Lung (tissue), 12 donors: ENCODE data around the gene CCNI. TPM values are rescaled to one million over a fixed set of nuclear protein-coding genes. Genes with fewer than 3 reads are reported as not detected.

ENCODE experiments used
- ATAC-seq: fragments of 200-7000 bp; cut with Tn5 transposase; one replicate; pipeline ENCODE4 v1.9.1; 2020; ENCODE audit warnings: moderate number of reproducible peaks; ENCODE audit not compliant: insufficient read depth, low FRiP score
- DNase-seq, 3 donors: peaks; one replicate each; pipeline ENCODE4 v3.0.0-alpha.2; 2013 to 2017
- H3K27ac ChIP-seq, 2 donors: one replicate each; pipeline ENCODE4 v1.5.1; 2013; ENCODE audit warnings: mild to moderate bottlenecking in 2 of 2, moderate library complexity in 2 of 2, control low read depth in 1 of 2, inconsistent platforms in 1 of 2, low read depth in 1 of 2, low read length in 1 of 2
- H3K27me3 ChIP-seq, 3 donors: one replicate each; pipeline ENCODE4 v1.5.1; 2013; ENCODE audit warnings: low read length in 2 of 3; ENCODE audit not compliant: control insufficient read depth in 3 of 3, insufficient read depth in 3 of 3
- H3K36me3 ChIP-seq, 4 donors: one replicate each; pipeline ENCODE4 v1.5.1; 2013; ENCODE audit warnings: low read length in 4 of 4, mild to moderate bottlenecking in 1 of 4, moderate library complexity in 1 of 4; ENCODE audit not compliant: control insufficient read depth in 4 of 4, insufficient read depth in 4 of 4
- H3K4me1 ChIP-seq, 5 donors: one replicate each; pipeline ENCODE4 v1.5.1; 2013; ENCODE audit warnings: low read length in 5 of 5, mild to moderate bottlenecking in 2 of 5, moderate library complexity in 1 of 5; ENCODE audit not compliant: control insufficient read depth in 5 of 5, insufficient read depth in 5 of 5
- H3K4me3 ChIP-seq: one replicate; pipeline ENCODE4 v1.5.1; 2013; ENCODE audit warnings: mild to moderate bottlenecking, control low read depth, moderate library complexity
- H3K9ac ChIP-seq, 2 donors: one replicate each; pipeline ENCODE4 v1.5.1; 2013; ENCODE audit warnings: low read length in 2 of 2, control low read depth in 1 of 2; ENCODE audit not compliant: insufficient read depth in 1 of 2
- H3K9me3 ChIP-seq, 4 donors: one replicate each; pipeline ENCODE4 v1.5.1; 2013; ENCODE audit warnings: low read length in 3 of 4, mild to moderate bottlenecking in 1 of 4, moderate library complexity in 1 of 4; ENCODE audit not compliant: control insufficient read depth in 4 of 4, insufficient read depth in 3 of 4
- CTCF ChIP-seq: IDR thresholded peaks from 2 replicates; pipeline ENCODE4 v1.5.1; 2012; ENCODE audit warnings: mild to moderate bottlenecking; ENCODE audit errors: control extremely low read depth, extremely low read depth
- WGBS, 2 donors: extraction: QIAGEN DNeasy Blood & Tissue Kit; methylation state at CpG; one replicate each; pipeline ENCODE4 v1.1.7; 2013; 5-methylcytosine and 5-hydroxymethylcytosine counted together
- polyA plus RNA-seq, 2 donors: library from polyadenylated mRNA; stranded (reverse); fragments of 200-250 nt; gene quantifications; one replicate each; pipeline ENCODE4 v1.2.1, GENCODE V29; 2013
- total RNA-seq, 2 donors: library from RNA; depleted of rRNA in 1 of 2; stranded (reverse); fragments of >200 nt in 1 of 2; gene quantifications; one replicate each; pipeline ENCODE4 v1.2.1, GENCODE V29; 2014 to 2021
- donor health status: control.
- donor health status: control.
- donor health status: Bipolar disorder and iron deficiency.
- donor health status: healthy.
- donor health status: DM: yes; HTN: yes; CAD: no.

CCNI gene
- total and polyA plus RNA-seq, 4 donors, result 62.8 to 313 (median 150) TPM

GRCh38 chr4:77012726-77013125 lies 63.1 kb downstream of the CCNI start:
- 70 to 83% methylated on average over 5 of the region's 5 CpGs for WGBS, 2 donors

GRCh38 chr4:77010841-77011354 lies 64.9 kb downstream of the CCNI start:
- H3K4me1 ChIP-seq, result peaks cover 14 to 40% (median 22%) of the 10 kb centered on the region in 5 donors
- no peak for ATAC-seq
- H3K9ac ChIP-seq, result no peak overlapping the region

More at GRCh38 chr4:77012726-77013125, 63.1 kb downstream of the CCNI start:
- no peak overlapping the region for H3K4me3 ChIP-seq
- TF ChIP-seq CTCF, result no peak
- peaks cover 8 to 23% (median 15%) of the 10 kb centered on the region in 5 donors for H3K4me1 ChIP-seq
- no peaks in the 10 kb centered on the region for H3K9me3 ChIP-seq
- DNase-seq (peak; percentile 39 to 74 (median 48)), ATAC-seq (no peak)
- H3K36me3 ChIP-seq, result peaks cover 0 to 27% (median 8%) of the 10 kb centered on the region in 4 donors
- no peak overlapping the region for H3K27ac ChIP-seq
- no peak overlapping the region for H3K9ac ChIP-seq
- H3K27me3 ChIP-seq, result no peaks in the 10 kb centered on the region

GRCh38 chr4:77009511-77010115 lies 66.2 kb downstream of the CCNI start:
- no peak overlapping the region for H3K4me3 ChIP-seq
- H3K27ac ChIP-seq, result peak overlapping the region in 1 of 2 donors; percentile 13
- DNase-seq, result no peak
- H3K36me3 ChIP-seq, result peaks cover 0 to 16% (median 5%) of the 10 kb centered on the region in 4 donors
- H3K27me3 ChIP-seq, result no peaks in the 10 kb centered on the region
- no peak overlapping the region for H3K9ac ChIP-seq
- peaks cover 14 to 40% (median 22%) of the 10 kb centered on the region in 5 donors for H3K4me1 ChIP-seq
- no peak for TF ChIP-seq CTCF
- no peak for ATAC-seq
- no peaks in the 10 kb centered on the region for H3K9me3 ChIP-seq

More at GRCh38 chr4:77010841-77011354, 64.9 kb downstream of the CCNI start:
- peak overlapping the region in 1 of 2 donors; percentile 20 for H3K27ac ChIP-seq
- peaks cover 0 to 22% (median 8%) of the 10 kb centered on the region in 4 donors for H3K36me3 ChIP-seq
- no peak for TF ChIP-seq CTCF
- no peak overlapping the region for H3K4me3 ChIP-seq
- no peak for DNase-seq
- no peaks in the 10 kb centered on the region for H3K27me3 ChIP-seq
- 82 to 93% methylated on average over 3 of the region's 3 CpGs for WGBS, 2 donors
- no peaks in the 10 kb centered on the region for H3K9me3 ChIP-seq
